Measurements from ENCODE around the gene ZNF311.

DNA sequence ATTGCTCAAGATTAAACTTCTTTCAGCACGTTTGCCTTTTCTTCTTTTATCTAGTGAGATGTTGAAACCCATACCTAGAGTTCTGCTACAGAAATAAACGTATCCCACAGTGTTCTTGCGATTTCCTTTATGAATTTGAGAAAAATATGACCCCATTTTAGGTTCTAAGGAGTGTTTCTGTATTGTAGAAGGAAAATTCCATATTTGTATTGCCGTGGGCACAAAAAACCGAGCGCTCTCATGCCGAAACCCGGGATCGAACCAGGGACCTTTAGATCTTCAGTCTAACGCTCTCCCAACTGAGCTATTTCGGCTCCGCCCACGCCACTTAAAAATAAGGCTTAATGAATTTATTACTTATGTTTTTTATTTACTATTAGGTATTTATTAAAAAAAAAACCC is 23.7 kb downstream of the ZNF311 start:
- TF ChIP-seq CTCF (IDR thresholded peaks at IDR 0.05) (no peak), EP300 (IDR thresholded peaks at IDR 0.05) (no peak)

Data from sigmoid colon (tissue), 4 donors.